Natural killer cell treated with Interleukin-12 subunit alpha and Interleukin-12 subunit beta and Interleukin-15 and Interleukin-18, amount 100 ng/mL, for 72 hours (primary cell): ENCODE data around the gene PDE4D. TPM values are rescaled to one million over a fixed set of nuclear protein-coding genes. Genes with fewer than 3 reads are reported as not detected.
"Not testable (repeated sequence)": the region's sequence is repeated elsewhere in the genome, so short reads cannot be mapped to it uniquely, and the experiment has no call there.

Experiments used
- ATAC-seq, 2 donors: fragments of 150-1000 bp; cut with Tn5 transposase in 1 of 2; sonication (Bioruptor Pico), chemical (Tn5 transposase) in 1 of 2; 2 replicates each; pipeline ENCODE4 v1.10.0; 2021
- DNase-seq: peaks from one replicate; pipeline ENCODE4 v3.0.0; 2022; ENCODE audit warnings: low spot score
- H3K27ac Mint-ChIP-seq, 2 donors: 1 replicate in 1 of 2; 2 replicates in 1 of 2; pipeline ENCODE4 v1.8.0; 2022; ENCODE audit warnings: mixed read lengths in 2 of 2, mild to moderate bottlenecking in 1 of 2, moderate library complexity in 1 of 2
- H3K27me3 Mint-ChIP-seq, 2 donors: 1 replicate in 1 of 2; 2 replicates in 1 of 2; pipeline ENCODE4 v1.8.0; 2022; ENCODE audit warnings: mixed read lengths in 2 of 2
- H3K36me3 Mint-ChIP-seq: one replicate; pipeline ENCODE4 v1.8.0; 2022; ENCODE audit warnings: mixed read lengths
- H3K4me1 Mint-ChIP-seq, 2 donors: 1 replicate in 1 of 2; 2 replicates in 1 of 2; pipeline ENCODE4 v1.8.0; 2022; ENCODE audit warnings: low read depth in 2 of 2, mixed read lengths in 2 of 2, mild to moderate bottlenecking in 1 of 2
- H3K4me3 Mint-ChIP-seq: one replicate; pipeline ENCODE4 v1.8.0; 2022; ENCODE audit warnings: mixed read lengths
- H3K9me3 Mint-ChIP-seq: 2 replicates; pipeline ENCODE4 v1.8.0; 2022; ENCODE audit warnings: mixed read lengths
- total RNA-seq, 2 donors: library from RNA; stranded (reverse); gene quantifications; one replicate each; pipeline ENCODE4 v1.2.3, GENCODE V29; 2022

Gene PDE4D
- total RNA-seq, 2 donors from 2014 or later, result 55.0 to 80.5 TPM

GRCh38 chr5:59056599-59056998 lies 836.9 kb downstream of the PDE4D start:
- not testable (repeated sequence) for H3K4me1 Mint-ChIP-seq, H3K27me3 Mint-ChIP-seq, DNase-seq, H3K9me3 Mint-ChIP-seq, H3K27ac Mint-ChIP-seq, H3K4me3 Mint-ChIP-seq, H3K36me3 Mint-ChIP-seq, ATAC-seq

GRCh38 chr5:59055745-59056448 lies 837.6 kb downstream of the PDE4D start:
- peaks cover 0 to 6% of the 10 kb centered on the region in 2 donors for H3K4me1 Mint-ChIP-seq
- H3K36me3 Mint-ChIP-seq, result no peaks in the 10 kb centered on the region
- H3K4me3 Mint-ChIP-seq, result no peak overlapping the region
- no peaks in the 10 kb centered on the region for H3K9me3 Mint-ChIP-seq
- ATAC-seq (no peak), DNase-seq (no peak)
- peak overlapping the region in 1 of 2 donors; percentile 22 for H3K27ac Mint-ChIP-seq
- peaks cover 0 to 5% of the 10 kb centered on the region in 2 donors for H3K27me3 Mint-ChIP-seq

- DNase-seq, result no peak
- H3K4me3 Mint-ChIP-seq, result no peak overlapping the region
These were observed 838.5 kb downstream of the PDE4D start for GRCh38 chr5:59054963-59055528.

GRCh38 chr5:59051951-59052350 lies 841.6 kb downstream of the PDE4D start:
- Mint-ChIP-seq H3K9me3 (no peaks in the 10 kb centered on the region), H3K36me3 (no peaks in the 10 kb centered on the region), H3K27ac (no peak overlapping the region), H3K4me3 (no peak overlapping the region), H3K4me1 (peaks cover 0 to 3% of the 10 kb centered on the region in 2 donors), H3K27me3 (no peaks in the 10 kb centered on the region)
- ATAC-seq, result no peak
- no peak for DNase-seq

More at GRCh38 chr5:59054963-59055528, 838.5 kb downstream of the PDE4D start:
- H3K27me3 Mint-ChIP-seq, result peaks cover 0 to 5% of the 10 kb centered on the region in 2 donors
- H3K9me3 Mint-ChIP-seq, result no peaks in the 10 kb centered on the region
- H3K4me1 Mint-ChIP-seq, result peaks cover 0 to 6% of the 10 kb centered on the region in 2 donors
- H3K27ac Mint-ChIP-seq, result peak overlapping the region in 1 of 2 donors; percentile 22
- H3K36me3 Mint-ChIP-seq, result no peaks in the 10 kb centered on the region
- ATAC-seq, result no peak

- H3K36me3 Mint-ChIP-seq, result no peaks in the 10 kb centered on the region
- no peaks in the 10 kb centered on the region for H3K9me3 Mint-ChIP-seq
- DNase-seq (no peak), ATAC-seq (no peak)
- H3K4me1 Mint-ChIP-seq, result peaks cover 0 to 3% of the 10 kb centered on the region in 2 donors
- H3K27ac Mint-ChIP-seq, result no peak overlapping the region
- H3K27me3 Mint-ChIP-seq, result no peaks in the 10 kb centered on the region
- H3K4me3 Mint-ChIP-seq, result no peak overlapping the region
These were observed 844.4 kb downstream of the PDE4D start for GRCh38 chr5:59049095-59049494.

- DNase-seq (no peak), ATAC-seq (no peak)
- Mint-ChIP-seq H3K27ac (peak overlapping the region; percentile 81 to 95), H3K4me1 (peaks cover 31 to 36% of the 10 kb centered on the region in 2 donors), H3K27me3 (no peaks in the 10 kb centered on the region), H3K9me3 (no peaks in the 10 kb centered on the region), H3K36me3 (peaks cover 9% of the 10 kb centered on the region), H3K4me3 (peak overlapping the region; percentile 98)
These were observed 851.1 kb downstream of the PDE4D start for GRCh38 chr5:59042201-59043055.

- H3K9me3 Mint-ChIP-seq, result no peaks in the 10 kb centered on the region
- no peaks in the 10 kb centered on the region for H3K27me3 Mint-ChIP-seq
- H3K27ac Mint-ChIP-seq, result peak overlapping the region; percentile 81 to 95
- peak overlapping the region; percentile 98 for H3K4me3 Mint-ChIP-seq
- H3K4me1 Mint-ChIP-seq, result peaks cover 31 to 44% of the 10 kb centered on the region in 2 donors
- ATAC-seq (no peak), DNase-seq (no peak)
- H3K36me3 Mint-ChIP-seq, result peaks cover 11% of the 10 kb centered on the region
These were observed 852.2 kb downstream of the PDE4D start for GRCh38 chr5:59041355-59041754.

GRCh38 chr5:59040804-59041201 lies 852.7 kb downstream of the PDE4D start:
- DNase-seq (no peak), ATAC-seq (no peak)
- peaks cover 11% of the 10 kb centered on the region for H3K36me3 Mint-ChIP-seq
- peaks cover 36 to 49% of the 10 kb centered on the region in 2 donors for H3K4me1 Mint-ChIP-seq
- H3K27me3 Mint-ChIP-seq, result no peaks in the 10 kb centered on the region
- H3K27ac Mint-ChIP-seq, result peak overlapping the region; percentile 81 to 95
- H3K9me3 Mint-ChIP-seq, result no peaks in the 10 kb centered on the region
- peak overlapping the region; percentile 98 for H3K4me3 Mint-ChIP-seq

- no peaks in the 10 kb centered on the region for H3K9me3 Mint-ChIP-seq
- H3K27ac Mint-ChIP-seq, result peak overlapping the region; percentile 81 to 95
- DNase-seq, result no peak
- peaks cover 11% of the 10 kb centered on the region for H3K36me3 Mint-ChIP-seq
- peak overlapping the region; percentile 98 for H3K4me3 Mint-ChIP-seq
- ATAC-seq, result no peak
- peaks cover 39 to 55% of the 10 kb centered on the region in 2 donors for H3K4me1 Mint-ChIP-seq
- H3K27me3 Mint-ChIP-seq, result no peaks in the 10 kb centered on the region
These were observed 853.3 kb downstream of the PDE4D start for GRCh38 chr5:59040024-59040803.

GRCh38 chr5:59039296-59040023 lies 854.1 kb downstream of the PDE4D start:
- H3K4me3 Mint-ChIP-seq, result peak overlapping the region; percentile 98
- peak overlapping the region; percentile 81 to 95 for H3K27ac Mint-ChIP-seq
- H3K36me3 Mint-ChIP-seq, result peaks cover 11% of the 10 kb centered on the region
- DNase-seq (peak; percentile 98), ATAC-seq (peak; percentile 91 to 93)
- no peaks in the 10 kb centered on the region for H3K9me3 Mint-ChIP-seq
- H3K4me1 Mint-ChIP-seq, result peaks cover 37 to 63% of the 10 kb centered on the region in 2 donors
- H3K27me3 Mint-ChIP-seq, result no peaks in the 10 kb centered on the region

- peak overlapping the region; percentile 98 for H3K4me3 Mint-ChIP-seq
- H3K27me3 Mint-ChIP-seq, result no peaks in the 10 kb centered on the region
- peak overlapping the region; percentile 81 to 95 for H3K27ac Mint-ChIP-seq
- H3K36me3 Mint-ChIP-seq, result peaks cover 11% of the 10 kb centered on the region
- H3K9me3 Mint-ChIP-seq, result no peaks in the 10 kb centered on the region
- ATAC-seq (no peak), DNase-seq (no peak)
- peaks cover 40 to 67% of the 10 kb centered on the region in 2 donors for H3K4me1 Mint-ChIP-seq
These were observed 854.7 kb downstream of the PDE4D start for GRCh38 chr5:59038798-59039295.

GRCh38 chr5:59037941-59038797 lies 855.4 kb downstream of the PDE4D start:
- no peak for DNase-seq
- H3K4me1 Mint-ChIP-seq, result peaks cover 43 to 72% of the 10 kb centered on the region in 2 donors
- ATAC-seq, result no peak
- H3K27me3 Mint-ChIP-seq, result no peaks in the 10 kb centered on the region
- H3K27ac Mint-ChIP-seq, result peak overlapping the region; percentile 81 to 95
- no peaks in the 10 kb centered on the region for H3K9me3 Mint-ChIP-seq
- H3K4me3 Mint-ChIP-seq, result peak overlapping the region; percentile 98
- peaks cover 11% of the 10 kb centered on the region for H3K36me3 Mint-ChIP-seq
